ENCODE results near the gene PYGM.

GRCh38 chr11:64721359-64721699 lies 38.4 kb downstream of the PYGM start:
- no peak for TF ChIP-seq POLR2A (IDR thresholded peaks at IDR 0.05)
- no peak for TF ChIP-seq CTCF (IDR thresholded peaks at IDR 0.05)
- TF ChIP-seq EP300 (IDR thresholded peaks at IDR 0.05), result no peak
